Gastrocnemius medialis (tissue), 4 donors: Measurements from ENCODE around the gene CCDC197.

ENCODE experiments used
- POLR2A ChIP-seq, 2 donors: fragments of 450-650 bp; IDR thresholded peaks; one replicate each; pipeline ENCODE4 v1.6.1; 2017; ENCODE audit warnings: antibody characterized with exemption in 2 of 2, mild to moderate bottlenecking in 2 of 2, moderate library complexity in 2 of 2
- TF ChIP-seq, protein P1 (sequence below), 5 experiments: fragments of 450-650 bp in 3 of 5; fragments of 200-600 bp in 2 of 5; sonication (generic) in 2 of 5; IDR thresholded peaks in 4 of 5; conservative IDR thresholded peaks in 1 of 5; 1 replicate in 4 of 5; 2 replicates in 1 of 5; pipeline ENCODE4 v1.5.1; 2016 to 2019; ENCODE audit warnings: antibody characterized with exemption in 5 of 5, mild to moderate bottlenecking in 3 of 5, moderate library complexity in 3 of 5

DNA sequence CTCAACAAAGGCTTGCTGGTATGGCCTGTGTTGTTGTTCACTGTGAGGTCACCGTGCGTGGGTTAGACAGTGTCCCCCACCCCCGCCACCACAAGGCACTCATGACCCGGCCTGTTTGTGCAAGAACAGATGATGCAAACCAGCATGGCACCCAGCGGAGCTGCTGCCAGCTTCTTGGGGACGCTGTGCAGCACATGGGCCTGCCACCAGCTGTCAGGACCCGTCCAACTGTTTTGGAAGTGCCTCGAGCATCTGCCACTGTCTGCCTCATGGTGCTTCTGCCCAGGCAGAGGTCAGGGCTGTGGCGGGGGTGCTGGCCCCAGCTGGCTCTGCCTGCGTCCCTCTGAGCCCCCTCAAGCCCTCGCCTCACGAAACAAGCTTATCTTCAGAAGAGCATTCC lies 22.3 kb upstream of the CCDC197 start:
- TF ChIP-seq, protein P1, sequence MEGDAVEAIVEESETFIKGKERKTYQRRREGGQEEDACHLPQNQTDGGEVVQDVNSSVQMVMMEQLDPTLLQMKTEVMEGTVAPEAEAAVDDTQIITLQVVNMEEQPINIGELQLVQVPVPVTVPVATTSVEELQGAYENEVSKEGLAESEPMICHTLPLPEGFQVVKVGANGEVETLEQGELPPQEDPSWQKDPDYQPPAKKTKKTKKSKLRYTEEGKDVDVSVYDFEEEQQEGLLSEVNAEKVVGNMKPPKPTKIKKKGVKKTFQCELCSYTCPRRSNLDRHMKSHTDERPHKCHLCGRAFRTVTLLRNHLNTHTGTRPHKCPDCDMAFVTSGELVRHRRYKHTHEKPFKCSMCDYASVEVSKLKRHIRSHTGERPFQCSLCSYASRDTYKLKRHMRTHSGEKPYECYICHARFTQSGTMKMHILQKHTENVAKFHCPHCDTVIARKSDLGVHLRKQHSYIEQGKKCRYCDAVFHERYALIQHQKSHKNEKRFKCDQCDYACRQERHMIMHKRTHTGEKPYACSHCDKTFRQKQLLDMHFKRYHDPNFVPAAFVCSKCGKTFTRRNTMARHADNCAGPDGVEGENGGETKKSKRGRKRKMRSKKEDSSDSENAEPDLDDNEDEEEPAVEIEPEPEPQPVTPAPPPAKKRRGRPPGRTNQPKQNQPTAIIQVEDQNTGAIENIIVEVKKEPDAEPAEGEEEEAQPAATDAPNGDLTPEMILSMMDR (IDR thresholded peaks at IDR 0.05 in 4 of 5, conservative IDR thresholded peaks at IDR 0.05 in 1 of 5), result no peak
- peak; percentile 72 to 85 for TF ChIP-seq POLR2A (IDR thresholded peaks at IDR 0.05)
